Superior temporal gyrus (tissue), 1 donor: Measurements from ENCODE around the gene RAB3IL1.
A peak's percentile ranks its signal among the peaks of the same experiment; 100 is the strongest.

ENCODE experiments used
- DNase-seq: peaks from one replicate; pipeline ENCODE4 v3.0.0-alpha.2; 2016; ENCODE audit errors: extremely low spot score

Gene RAB3IL1

GRCh38 chr11:61904539-61905048 is 12.8 kb downstream of the RAB3IL1 start:
- no peak for DNase-seq

DNA sequence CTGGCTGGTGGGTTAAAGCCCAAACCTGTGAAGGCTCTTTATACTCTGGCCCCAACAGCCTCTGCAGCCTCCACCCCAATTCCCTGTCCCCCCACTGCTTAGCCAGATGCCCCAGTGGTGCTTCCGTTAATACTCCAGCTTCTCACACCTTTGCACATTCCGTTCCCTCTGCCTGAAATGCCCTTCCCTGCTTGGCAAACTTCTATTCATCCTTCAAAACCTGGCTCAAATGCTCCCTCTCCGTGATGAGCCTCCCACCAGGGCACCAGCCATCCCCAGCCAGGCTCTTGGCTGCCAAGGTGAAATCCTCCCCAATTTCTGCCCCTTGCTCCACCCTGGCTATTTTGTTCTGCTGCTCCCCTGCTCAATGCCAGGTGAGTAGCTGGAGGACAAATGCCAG is 13.5 kb downstream of the RAB3IL1 start:
- DNase-seq: no peak

GRCh38 chr11:61902313-61902712 is 15.1 kb downstream of the RAB3IL1 start:
- DNase-seq: no peak

DNA sequence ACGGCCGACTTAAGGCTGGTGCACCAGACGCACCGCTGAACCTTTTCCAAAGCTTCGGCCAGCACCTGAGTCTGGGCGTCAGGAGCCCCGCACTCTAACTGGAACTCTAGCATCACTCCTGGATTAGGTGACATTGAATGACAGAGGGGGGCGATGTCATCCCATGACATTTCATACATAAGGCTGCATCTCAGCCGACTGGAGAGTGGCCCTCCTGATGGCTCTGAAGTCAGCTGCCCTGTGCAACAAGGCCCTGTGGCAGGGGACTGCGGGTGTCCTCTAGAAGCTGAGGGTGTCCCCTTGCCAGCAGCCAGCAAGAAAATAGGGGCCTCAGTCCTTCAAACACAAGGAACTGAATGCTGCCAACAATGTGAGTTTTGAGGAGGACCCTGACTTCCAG is 16.0 kb downstream of the RAB3IL1 start:
- DNase-seq: no peak

DNA sequence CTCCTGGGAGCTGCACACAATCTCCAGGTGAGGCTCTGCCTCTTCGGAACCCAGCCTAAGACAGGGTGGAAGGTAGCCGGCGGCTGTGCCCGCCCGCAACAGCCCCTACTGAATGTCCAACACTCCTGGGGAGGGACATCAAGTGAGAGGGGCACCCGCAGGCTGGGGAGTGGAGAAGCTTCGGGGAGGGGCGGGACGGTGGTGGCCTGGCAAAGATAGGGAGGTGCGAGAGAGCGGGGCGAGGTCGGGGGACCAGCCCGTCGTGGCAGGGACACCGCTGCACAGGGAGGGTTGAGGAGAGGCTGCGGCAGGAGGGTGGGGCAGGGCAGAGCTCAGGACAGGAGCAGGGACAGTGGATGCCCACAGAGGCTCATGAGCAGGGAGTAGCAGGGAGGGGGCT is 17.1 kb downstream of the RAB3IL1 start:
- DNase-seq: no peak

DNA sequence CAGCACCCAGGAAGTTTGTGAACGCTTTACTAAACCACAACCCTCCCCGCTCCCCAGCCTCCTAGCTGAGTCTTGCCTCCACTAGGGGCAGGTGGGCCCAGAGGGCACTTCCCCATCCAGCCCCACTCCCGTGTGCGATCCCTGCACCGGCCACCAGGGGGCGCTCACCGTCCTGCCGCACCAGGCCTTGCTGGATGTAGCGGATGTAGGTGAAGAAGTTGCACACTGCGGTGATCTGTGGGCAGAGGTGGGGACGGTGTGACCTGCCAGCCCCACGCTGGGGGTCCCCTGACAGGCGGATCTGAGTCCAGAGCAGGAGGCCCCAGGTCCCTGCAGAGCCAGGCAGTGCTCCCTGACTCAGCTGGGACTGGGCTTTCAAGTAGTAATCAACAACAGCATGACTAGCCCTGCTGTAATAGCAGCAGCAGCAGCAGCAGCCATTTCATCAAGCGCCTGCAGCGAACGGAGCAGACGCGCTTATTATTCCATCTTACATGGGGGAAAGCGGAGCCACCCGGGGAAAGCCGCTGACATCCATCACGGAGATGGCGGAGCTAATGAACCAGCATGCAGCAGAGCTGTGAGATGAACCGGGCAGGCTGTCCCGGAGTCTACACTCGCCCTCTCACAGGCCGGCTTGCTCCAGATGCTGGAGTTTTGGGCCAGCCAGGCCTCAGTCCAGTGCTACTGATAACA is 18.1 kb downstream of the RAB3IL1 start:
- peak; percentile 79 for DNase-seq

DNA sequence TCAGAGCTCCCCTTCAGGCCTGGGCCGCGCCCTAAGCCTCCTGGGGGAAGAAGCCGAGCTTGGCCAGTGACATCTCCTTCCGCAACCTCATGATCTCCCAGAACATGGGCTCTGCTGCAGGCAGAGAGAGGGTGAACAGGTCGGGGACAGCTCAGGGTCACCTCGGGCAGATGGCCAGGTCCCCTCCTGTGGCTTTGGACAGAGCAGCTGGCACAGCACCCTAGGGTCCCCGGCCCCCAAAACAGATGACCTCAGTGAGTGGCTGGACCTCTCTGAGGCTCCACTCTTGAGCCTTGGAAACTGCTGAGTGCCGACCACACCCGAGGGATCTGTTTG is 19.2 kb downstream of the RAB3IL1 start:
- no peak for DNase-seq

- DNase-seq: peak; percentile 87
Measured at GRCh38 chr11:61897387-61898246, 19.7 kb downstream of the RAB3IL1 start.

GRCh38 chr11:61896665-61897386 is 20.5 kb downstream of the RAB3IL1 start:
- DNase-seq: no peak

- no peak for DNase-seq
Measured at GRCh38 chr11:61895718-61896059, 21.7 kb downstream of the RAB3IL1 start.

DNA sequence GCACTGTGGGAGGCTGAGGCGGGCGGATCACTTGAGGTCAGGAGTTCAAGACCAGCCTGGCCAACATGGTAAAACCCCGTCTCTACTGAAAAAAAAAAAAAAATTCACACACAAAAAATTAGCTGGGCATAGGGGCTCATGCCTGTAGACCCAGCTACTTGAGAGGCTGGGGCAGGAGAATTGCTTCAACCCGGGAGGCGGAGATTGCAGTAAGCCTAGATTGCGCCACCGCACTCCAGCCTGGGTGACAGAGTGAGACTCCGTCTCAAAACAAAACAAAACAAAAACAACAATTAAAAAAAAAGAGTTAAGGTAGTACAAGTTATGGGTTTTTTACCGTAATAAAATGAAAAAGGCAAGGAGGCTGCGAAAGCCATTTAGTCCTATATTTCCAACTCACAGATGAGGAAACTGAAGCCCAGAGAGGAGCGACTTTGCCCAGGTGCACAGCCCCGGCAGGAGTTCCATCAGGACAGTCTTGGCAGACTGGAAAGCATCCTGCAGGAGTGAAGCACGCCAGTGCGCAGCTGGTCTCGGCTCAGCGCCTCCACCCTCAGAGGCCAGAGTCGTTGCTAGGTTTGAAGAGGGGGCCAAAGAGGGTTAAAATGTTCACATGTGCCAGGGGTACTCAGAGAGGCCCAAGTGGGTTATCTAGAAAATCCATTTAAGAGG is 22.2 kb downstream of the RAB3IL1 start:
- no peak for DNase-seq

GRCh38 chr11:61893981-61894380 is 23.4 kb downstream of the RAB3IL1 start:
- peak; percentile 22 for DNase-seq

GRCh38 chr11:61892085-61892370 is 25.3 kb downstream of the RAB3IL1 start:
- DNase-seq: no peak

- peak; percentile 84 for DNase-seq
Measured at GRCh38 chr11:61891331-61892084, 25.9 kb downstream of the RAB3IL1 start, which contains the start of gene FADS3. Gene FADS3, minus strand, starts transcription at chr11:61891545. Its CDS starts 164 bp downstream, at chr11:61891381.

- DNase-seq: no peak
Measured at GRCh38 chr11:61890529-61891330, 26.6 kb downstream of the RAB3IL1 start.

GRCh38 chr11:61889831-61890230 is 27.5 kb downstream of the RAB3IL1 start:
- no peak for DNase-seq

GRCh38 chr11:61888590-61888989 is 28.8 kb downstream of the RAB3IL1 start:
- no peak for DNase-seq

DNA sequence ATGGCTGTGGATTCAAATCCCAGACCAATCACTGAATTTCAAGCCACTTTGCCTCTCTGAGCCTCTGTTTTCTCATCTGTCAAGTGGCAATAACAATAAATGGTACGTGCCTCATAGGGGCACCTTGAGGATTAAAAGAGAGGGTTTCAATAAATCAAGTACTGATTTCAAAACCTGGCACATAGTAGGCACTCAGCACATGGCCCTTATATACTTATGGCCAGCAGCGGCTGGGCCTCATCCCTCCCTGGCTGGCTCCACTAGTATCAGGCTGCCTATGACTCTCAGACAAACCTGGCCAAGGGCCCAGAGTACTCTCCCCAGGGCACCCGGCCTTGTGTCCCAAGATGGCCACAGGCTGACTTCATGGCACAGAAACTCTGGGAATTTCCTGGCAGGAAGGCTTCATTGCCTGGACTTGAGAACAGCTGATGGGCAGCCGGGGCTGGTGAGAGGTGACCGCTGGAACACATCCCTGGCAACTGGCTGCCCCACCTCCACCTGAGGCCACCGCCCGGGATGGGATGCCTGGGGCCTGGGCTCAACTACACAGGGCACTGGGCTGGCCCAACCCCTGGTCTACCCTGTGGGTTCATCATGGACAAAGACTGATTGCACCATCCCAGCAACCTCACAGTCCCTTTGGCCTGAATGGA is 29.4 kb downstream of the RAB3IL1 start:
- DNase-seq: no peak

DNA sequence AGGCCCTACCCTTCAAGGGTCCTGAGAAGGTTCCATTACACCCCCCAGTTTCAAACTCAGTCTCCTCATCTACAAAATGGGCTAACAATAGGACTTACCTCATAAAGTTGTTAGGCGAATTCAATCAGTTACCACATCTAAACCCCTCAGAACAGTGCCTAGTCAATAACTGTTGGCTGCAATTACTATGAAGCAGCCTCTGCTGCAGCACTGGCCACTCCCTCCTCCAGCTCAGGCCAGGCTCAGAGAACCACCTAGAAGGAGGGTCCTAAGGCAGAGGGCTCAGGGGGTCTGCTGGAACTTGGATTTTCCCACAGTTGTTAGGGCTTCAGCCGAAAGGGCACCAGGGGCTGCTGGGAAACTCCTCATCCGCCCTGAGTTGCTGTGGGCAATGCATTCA is 30.7 kb downstream of the RAB3IL1 start:
- DNase-seq: no peak
